A172 (cell line): ENCODE data around the gene PLEKHA3. TPM values are rescaled to one million over a fixed set of nuclear protein-coding genes. Genes with fewer than 3 reads are reported as not detected.
"Not testable (repeated sequence)": the region's sequence is repeated elsewhere in the genome, so short reads cannot be mapped to it uniquely, and the experiment has no call there.

Experiments
- DNase-seq: peaks from one replicate; pipeline ENCODE4 v3.0.0-alpha.2; 2015; ENCODE audit warnings: low spot score
- total RNA-seq: library from RNA; depleted of rRNA; stranded (reverse); fragments of >200 nt; shearing (Covaris generic); gene quantifications from 2 replicates; pipeline ENCODE4 v1.2.3, GENCODE V29; 2014; rRNA removed

The PLEKHA3 gene
- 34.4 and 63.0 TPM in 2 replicates for total RNA-seq

- DNase-seq = peak; percentile 92
Observed at GRCh38 chr2:178480227-178481181, at the start of gene PLEKHA3. Gene PLEKHA3 (plus strand): TSS chr2:178480457. CDS start chr2:178480870, 413 bp downstream.

GRCh38 chr2:178436662-178437061 is 43.6 kb upstream of the PLEKHA3 start:
- DNase-seq = no peak

- no peak for DNase-seq
Observed at GRCh38 chr2:178441426-178441825, 38.8 kb upstream of the PLEKHA3 start.

GRCh38 chr2:178448968-178449661 is 31.1 kb upstream of the PLEKHA3 start:
- no peak for DNase-seq

- peak; percentile 7 for DNase-seq
Observed at GRCh38 chr2:178449700-178450523, 30.3 kb upstream of the PLEKHA3 start.

GRCh38 chr2:178450524-178450773 is 29.8 kb upstream of the PLEKHA3 start:
- no peak for DNase-seq

GRCh38 chr2:178450774-178451525 is 29.3 kb upstream of the PLEKHA3 start, which contains the start of the genes PJVK and PRKRA:
Gene PJVK (plus strand): TSS chr2:178451378. CDS start chr2:178453410, 2,032 bp downstream.
Gene PRKRA (minus strand): TSS chr2:178451175. CDS start chr2:178451030, 145 bp downstream.
- DNase-seq = peak; percentile 89

- no peak for DNase-seq
Observed at GRCh38 chr2:178452334-178452733, 27.9 kb upstream of the PLEKHA3 start.

- no peak for DNase-seq
Observed at GRCh38 chr2:178452870-178453269, 27.4 kb upstream of the PLEKHA3 start.

- DNase-seq = no peak
Observed at GRCh38 chr2:178455947-178456346, 24.3 kb upstream of the PLEKHA3 start.

- no peak for DNase-seq
Observed at GRCh38 chr2:178457390-178457886, 22.8 kb upstream of the PLEKHA3 start.

- DNase-seq = no peak
Observed at GRCh38 chr2:178469219-178469849, 10.9 kb upstream of the PLEKHA3 start.

GRCh38 chr2:178471313-178471712 is 8.9 kb upstream of the PLEKHA3 start:
- DNase-seq = not testable (repeated sequence)

GRCh38 chr2:178473373-178473772 is 6.9 kb upstream of the PLEKHA3 start:
- no peak for DNase-seq

- no peak for DNase-seq
Observed at GRCh38 chr2:178473931-178474330, 6.3 kb upstream of the PLEKHA3 start.

GRCh38 chr2:178474560-178474959 is 5.7 kb upstream of the PLEKHA3 start:
- DNase-seq = no peak

GRCh38 chr2:178476477-178476876 is 3.8 kb upstream of the PLEKHA3 start:
- DNase-seq = no peak

GRCh38 chr2:178477443-178478129 is 2.7 kb upstream of the PLEKHA3 start:
- DNase-seq = no peak

GRCh38 chr2:178478130-178478438 is 2.2 kb upstream of the PLEKHA3 start:
- no peak for DNase-seq
